Omental fat pad (tissue), 4 donors: Measurements from ENCODE around the gene CAMK2B. TPM values are rescaled to one million over a fixed set of nuclear protein-coding genes. Genes with fewer than 3 reads are reported as not detected.

Source experiments
- ATAC-seq: fragments of 150-250 bp; one replicate; pipeline ENCODE4 v1.9.1; 2016; ENCODE audit warnings: mild to moderate bottlenecking, moderate library complexity; ENCODE audit not compliant: low FRiP score
- DNase-seq: peaks from one replicate; pipeline ENCODE4 v3.0.0-alpha.2; 2019; ENCODE audit warnings: low spot score
- total RNA-seq, 4 donors: library from RNA; depleted of rRNA; stranded (reverse); fragments of >200 nt; gene quantifications; one replicate each; pipeline ENCODE4 v1.1.0, GENCODE V29; 2016
- TF ChIP-seq, protein P1 (sequence below), 3 donors: fragments of 450-650 bp; IDR thresholded peaks; one replicate each; pipeline ENCODE4 v1.5.1; 2016 to 2017; ENCODE audit warnings: antibody characterized with exemption in 3 of 3, mild to moderate bottlenecking in 3 of 3, moderate library complexity in 2 of 3

CAMK2B gene
- total RNA-seq, 4 donors from 2014 or later: 0.48 TPM; not detected in 3

DNA sequence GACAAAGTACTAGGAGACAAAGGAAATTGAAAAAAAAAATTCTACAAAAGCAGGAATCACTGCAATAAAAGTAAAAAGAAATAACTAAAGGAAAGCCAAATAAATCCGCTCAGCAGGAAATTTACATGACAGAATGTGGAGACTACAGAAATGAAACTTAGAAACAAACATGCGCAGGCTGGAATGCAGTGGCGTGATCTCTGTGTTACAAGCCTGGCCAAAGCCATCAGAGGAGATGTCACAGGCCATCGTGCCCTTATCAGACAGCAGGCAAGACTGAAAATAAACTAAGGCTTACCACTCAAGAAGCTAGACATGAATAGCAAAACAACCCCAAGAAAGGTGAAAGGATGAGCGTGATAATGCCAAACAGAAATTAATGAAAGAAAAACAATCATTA lies 6.3 kb upstream of the CAMK2B start:
- ATAC-seq (no peak), DNase-seq (no peak)
- TF ChIP-seq, protein P1, sequence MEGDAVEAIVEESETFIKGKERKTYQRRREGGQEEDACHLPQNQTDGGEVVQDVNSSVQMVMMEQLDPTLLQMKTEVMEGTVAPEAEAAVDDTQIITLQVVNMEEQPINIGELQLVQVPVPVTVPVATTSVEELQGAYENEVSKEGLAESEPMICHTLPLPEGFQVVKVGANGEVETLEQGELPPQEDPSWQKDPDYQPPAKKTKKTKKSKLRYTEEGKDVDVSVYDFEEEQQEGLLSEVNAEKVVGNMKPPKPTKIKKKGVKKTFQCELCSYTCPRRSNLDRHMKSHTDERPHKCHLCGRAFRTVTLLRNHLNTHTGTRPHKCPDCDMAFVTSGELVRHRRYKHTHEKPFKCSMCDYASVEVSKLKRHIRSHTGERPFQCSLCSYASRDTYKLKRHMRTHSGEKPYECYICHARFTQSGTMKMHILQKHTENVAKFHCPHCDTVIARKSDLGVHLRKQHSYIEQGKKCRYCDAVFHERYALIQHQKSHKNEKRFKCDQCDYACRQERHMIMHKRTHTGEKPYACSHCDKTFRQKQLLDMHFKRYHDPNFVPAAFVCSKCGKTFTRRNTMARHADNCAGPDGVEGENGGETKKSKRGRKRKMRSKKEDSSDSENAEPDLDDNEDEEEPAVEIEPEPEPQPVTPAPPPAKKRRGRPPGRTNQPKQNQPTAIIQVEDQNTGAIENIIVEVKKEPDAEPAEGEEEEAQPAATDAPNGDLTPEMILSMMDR (IDR thresholded peaks at IDR 0.05): no peak

DNA sequence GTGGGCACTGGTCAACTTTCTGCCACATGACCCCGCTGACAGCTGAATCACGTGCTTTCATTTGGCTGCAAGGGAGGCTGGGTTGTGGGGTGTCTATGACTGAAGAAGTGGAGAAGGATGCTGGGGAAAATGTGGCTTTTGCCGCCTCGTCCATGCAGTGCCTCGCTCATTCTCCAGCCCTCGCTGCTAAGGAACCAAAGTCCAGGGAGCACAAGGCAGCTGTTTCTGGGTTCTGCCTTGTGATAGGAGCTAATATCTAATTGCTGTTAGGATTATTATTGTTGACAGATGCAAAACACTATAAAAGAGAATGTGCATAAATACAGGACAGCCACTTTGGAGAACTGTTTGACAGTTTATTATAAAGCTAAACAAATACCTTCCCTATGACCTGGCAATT lies 4.9 kb upstream of the CAMK2B start:
- TF ChIP-seq, protein P1 (IDR thresholded peaks at IDR 0.05): no peak
- DNase-seq (no peak), ATAC-seq (no peak)

DNA sequence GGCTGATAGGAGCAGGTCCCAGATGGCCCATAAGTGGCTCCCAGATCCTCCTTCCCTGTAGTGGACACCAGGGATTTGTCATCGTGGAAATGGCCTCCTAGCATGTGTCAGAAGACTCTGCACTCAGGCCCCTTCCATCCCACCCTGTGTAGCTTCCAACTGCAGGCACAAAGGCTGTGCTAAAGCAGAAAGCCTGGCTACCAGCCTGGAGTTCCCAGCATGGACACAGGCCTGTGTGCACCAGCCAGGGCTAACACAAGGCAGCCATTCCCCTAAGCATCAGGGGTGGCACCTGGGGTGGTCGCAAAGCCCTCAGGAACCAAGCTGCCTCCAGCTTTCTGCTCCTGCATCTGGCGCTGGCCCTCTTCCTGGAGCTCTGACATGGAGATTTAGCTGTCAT lies 4.5 kb upstream of the CAMK2B start:
- TF ChIP-seq, protein P1 (IDR thresholded peaks at IDR 0.05): no peak
- DNase-seq (no peak), ATAC-seq (no peak)

DNA sequence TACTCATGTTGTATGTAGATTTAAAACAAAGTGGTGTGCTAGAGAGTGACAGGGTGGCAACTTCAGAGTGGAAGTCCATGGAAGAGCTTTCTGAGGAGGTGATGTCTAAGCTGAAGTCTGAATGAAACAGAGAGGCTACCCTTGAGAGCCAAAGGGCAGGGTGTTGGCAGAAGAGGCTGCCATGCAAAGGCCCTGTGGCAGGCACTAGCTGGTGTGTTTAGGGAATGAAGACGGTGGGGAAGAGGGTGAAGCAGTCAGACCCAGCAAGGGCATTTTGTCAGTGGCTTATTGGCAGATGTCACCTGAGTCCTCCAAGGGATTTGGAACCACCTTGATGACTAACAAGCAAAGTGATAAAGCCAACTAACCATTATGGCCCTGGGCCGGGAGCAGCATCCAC lies 3.7 kb upstream of the CAMK2B start:
- TF ChIP-seq, protein P1 (IDR thresholded peaks at IDR 0.05): no peak
- DNase-seq (no peak), ATAC-seq (no peak)

DNA sequence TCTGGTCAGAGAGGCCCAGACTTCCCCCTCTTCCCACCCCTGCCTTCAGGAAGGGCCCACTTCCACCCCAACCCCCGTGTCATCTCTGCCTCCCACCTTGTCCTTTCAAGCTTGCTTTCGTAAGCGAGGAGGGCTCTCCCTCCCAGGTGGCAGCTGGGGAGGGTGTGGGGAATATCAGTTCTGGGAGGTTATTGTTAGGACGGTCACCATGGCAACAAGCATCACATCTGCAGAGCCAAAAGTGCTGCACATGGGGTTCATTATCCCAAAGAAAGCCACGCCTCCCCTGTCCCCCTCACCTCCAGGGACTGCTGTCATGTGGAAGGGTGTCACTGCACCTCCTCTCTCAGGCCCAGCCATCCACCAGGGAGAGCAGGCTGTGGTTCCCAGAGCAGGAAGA lies 2.6 kb upstream of the CAMK2B start:
- no peak for ATAC-seq
- TF ChIP-seq, protein P1 (IDR thresholded peaks at IDR 0.05): no peak
- no peak for DNase-seq

DNA sequence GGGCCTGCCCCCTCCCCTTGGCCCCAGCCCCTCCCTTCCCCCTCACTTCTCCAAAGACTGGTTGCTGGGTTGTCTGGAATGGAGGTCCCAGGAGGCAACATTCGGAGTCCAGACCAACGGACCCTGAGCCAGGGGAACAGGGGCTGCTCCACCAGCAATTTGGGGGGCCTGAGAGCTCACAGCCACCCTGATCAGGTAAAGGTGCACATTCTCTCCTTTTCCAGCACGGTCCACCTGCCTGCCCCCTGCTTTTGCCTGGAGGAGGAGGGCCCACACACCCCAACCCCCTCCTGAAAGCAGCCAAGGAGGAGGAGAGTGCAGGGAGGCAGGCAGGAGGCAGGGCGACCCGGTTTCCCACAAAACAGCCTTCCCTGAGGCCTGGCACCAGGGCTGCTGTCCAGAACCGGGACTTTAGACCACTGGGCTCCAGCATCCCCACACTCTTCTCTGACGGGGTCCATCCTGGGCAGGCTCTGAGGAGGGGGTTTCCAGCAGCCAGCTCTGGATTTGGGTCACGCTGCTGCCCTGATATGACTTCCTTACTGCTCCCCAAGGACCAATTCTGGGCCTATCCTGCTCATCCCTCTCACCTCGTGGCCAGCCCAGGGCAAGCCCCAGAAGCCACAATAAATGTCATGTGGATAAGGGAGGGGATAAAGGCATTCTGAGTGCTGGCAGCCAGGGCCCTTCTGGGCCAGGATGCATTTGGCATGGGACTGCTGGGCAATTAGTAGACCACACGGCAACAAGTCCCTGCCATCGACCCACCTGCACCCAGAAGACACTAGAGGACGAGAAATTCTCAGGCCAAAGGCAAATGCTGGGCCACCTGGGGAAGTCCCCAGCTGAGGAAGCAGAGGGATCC lies 1.1 kb upstream of the CAMK2B start:
- no peak for ATAC-seq
- TF ChIP-seq, protein P1 (IDR thresholded peaks at IDR 0.05): no peak
- DNase-seq: no peak

DNA sequence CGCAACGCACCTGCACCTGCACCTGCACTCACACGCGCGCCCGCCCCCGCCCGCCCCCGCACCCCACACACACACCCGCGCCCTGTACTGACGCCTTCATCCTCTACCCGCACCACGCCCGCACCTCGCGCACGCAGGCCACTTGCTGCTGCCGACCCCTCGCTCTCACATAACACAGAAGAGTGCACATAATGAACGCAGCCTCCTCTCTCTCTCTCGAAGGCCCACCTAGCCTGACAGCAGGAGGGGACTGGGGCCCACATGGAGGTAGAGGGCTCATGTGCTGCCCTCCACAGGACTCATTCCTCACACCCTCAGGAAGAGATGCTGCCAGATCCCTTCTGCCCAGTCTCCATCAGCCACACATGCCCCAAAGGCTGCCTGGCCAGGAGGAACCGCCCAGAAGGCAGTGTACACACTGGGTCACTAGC lies 432 bp upstream of the CAMK2B start:
- TF ChIP-seq, protein P1 (IDR thresholded peaks at IDR 0.05): no peak
- ATAC-seq (no peak), DNase-seq (no peak)
